ENCODE data around the gene PAX2. TPM values are rescaled to one million over a fixed set of nuclear protein-coding genes. Genes with fewer than 3 reads are reported as not detected.
"Not testable (repeated sequence)": the region's sequence is repeated elsewhere in the genome, so short reads cannot be mapped to it uniquely, and the experiment has no call there.

The PAX2 gene
- total RNA-seq: not detected

- DNase-seq (ENCODE audit: low spot score in 2 of 2): no peak
- WGBS, 2 donors: 1% methylated on average over 49 to 52 of the region's 75 CpGs
- TF ChIP-seq CTCF (IDR thresholded peaks at IDR 0.05): no peak
- no peak for TF ChIP-seq POLR2A (IDR thresholded peaks at IDR 0.05)
- H3K4me3 ChIP-seq (ENCODE audit: low read depth, poor library complexity, severe bottlenecking): no peak within 1 kb of the TSS
- intact Hi-C loops (cut with DNase I; ENCODE audit: low total_unique reads): no loop called here
Observed at GRCh38 chr10:100744987-100745881, at the start of gene PAX2. PAX2 (plus strand) TSS chr10:100745582; CDS start chr10:100746261, 679 bp downstream.

GRCh38 chr10:100696477-100696901 is 48.9 kb upstream of the PAX2 start:
- H3K4me3 ChIP-seq (ENCODE audit: low read depth, poor library complexity, severe bottlenecking): no peak overlapping the region
- intact Hi-C loops (cut with DNase I; ENCODE audit: low total_unique reads): no loop called here
- 51 to 61% methylated on average over 2 of the region's 2 CpGs for WGBS, 2 donors
- DNase-seq (ENCODE audit: low spot score in 2 of 2): no peak
- no peak for TF ChIP-seq POLR2A (IDR thresholded peaks at IDR 0.05)
- no peak for TF ChIP-seq CTCF (IDR thresholded peaks at IDR 0.05)

GRCh38 chr10:100697070-100697469 is 48.3 kb upstream of the PAX2 start:
- 60 to 67% methylated on average over 1 of the region's 1 CpG for WGBS, 2 donors

GRCh38 chr10:100697631-100698030 is 47.8 kb upstream of the PAX2 start:
- 68 to 72% methylated on average over 4 of the region's 4 CpGs for WGBS, 2 donors
- no peak overlapping the region for H3K4me3 ChIP-seq (ENCODE audit: low read depth, poor library complexity, severe bottlenecking)
- TF ChIP-seq POLR2A (IDR thresholded peaks at IDR 0.05): no peak
- TF ChIP-seq CTCF (IDR thresholded peaks at IDR 0.05): no peak
- DNase-seq (ENCODE audit: low spot score in 2 of 2): no peak
- intact Hi-C loops (cut with DNase I; ENCODE audit: low total_unique reads): no loop called here

More at GRCh38 chr10:100697070-100697469, 48.3 kb upstream of the PAX2 start:
- H3K4me3 ChIP-seq (ENCODE audit: low read depth, poor library complexity, severe bottlenecking): no peak overlapping the region
- no peak for DNase-seq (ENCODE audit: low spot score in 2 of 2)
- TF ChIP-seq CTCF (IDR thresholded peaks at IDR 0.05): no peak
- TF ChIP-seq POLR2A (IDR thresholded peaks at IDR 0.05): no peak
- intact Hi-C loops (cut with DNase I; ENCODE audit: low total_unique reads): no loop called here

- H3K4me3 ChIP-seq (ENCODE audit: low read depth, poor library complexity, severe bottlenecking); DNase-seq (ENCODE audit: low spot score in 2 of 2); intact Hi-C loops (cut with DNase I; ENCODE audit: low total_unique reads): not testable (repeated sequence)
- 83 to 88% methylated on average over 2 of the region's 2 CpGs for WGBS, 2 donors
Observed at GRCh38 chr10:100701704-100702103, 43.7 kb upstream of the PAX2 start.

- WGBS, 2 donors: 80 to 82% methylated on average over 9 of the region's 9 CpGs
- no peak for TF ChIP-seq POLR2A (IDR thresholded peaks at IDR 0.05)
- TF ChIP-seq CTCF (IDR thresholded peaks at IDR 0.05): no peak
- intact Hi-C loops (cut with DNase I; ENCODE audit: low total_unique reads): no loop called here
- DNase-seq (ENCODE audit: low spot score in 2 of 2): peak in 1 of 2 donors; percentile 46
- no peak overlapping the region for H3K4me3 ChIP-seq (ENCODE audit: low read depth, poor library complexity, severe bottlenecking)
Observed at GRCh38 chr10:100705139-100705538, 40.2 kb upstream of the PAX2 start.
